KG1 (cell line): ENCODE measurements around the gene LRGUK.
"Not testable (repeated sequence)": the region's sequence is repeated elsewhere in the genome, so short reads cannot be mapped to it uniquely, and the experiment has no call there.

Source experiments
- DNase-seq: peaks from one replicate; lab custom pipeline; 2025; lab: John Stamatoyannopoulos, UW

Gene LRGUK

GRCh38 chr7:134186027-134186426 is 58.9 kb downstream of the LRGUK start:
- DNase-seq, result no peak

GRCh38 chr7:134186801-134187200 is 59.7 kb downstream of the LRGUK start:
- DNase-seq, result no peak

GRCh38 chr7:134187893-134188292 is 60.8 kb downstream of the LRGUK start:
- DNase-seq, result no peak

GRCh38 chr7:134188311-134188710 is 61.2 kb downstream of the LRGUK start:
- DNase-seq, result no peak

GRCh38 chr7:134189559-134189958 is 62.4 kb downstream of the LRGUK start:
- DNase-seq, result no peak

- no peak for DNase-seq
Observed at GRCh38 chr7:134191876-134192275, 64.7 kb downstream of the LRGUK start.

- no peak for DNase-seq
Observed at GRCh38 chr7:134193240-134193639, 66.1 kb downstream of the LRGUK start.

- DNase-seq, result no peak
Observed at GRCh38 chr7:134195252-134195651, 68.1 kb downstream of the LRGUK start.

GRCh38 chr7:134196439-134196838 is 69.3 kb downstream of the LRGUK start:
- no peak for DNase-seq

GRCh38 chr7:134197345-134197744 is 70.2 kb downstream of the LRGUK start:
- no peak for DNase-seq

- no peak for DNase-seq
Observed at GRCh38 chr7:134200970-134201369, 73.8 kb downstream of the LRGUK start.

- no peak for DNase-seq
Observed at GRCh38 chr7:134201569-134202261, 74.6 kb downstream of the LRGUK start.

GRCh38 chr7:134203186-134203889 is 76.2 kb downstream of the LRGUK start:
- DNase-seq, result no peak

- DNase-seq, result no peak
Observed at GRCh38 chr7:134209322-134210015, 82.3 kb downstream of the LRGUK start.

GRCh38 chr7:134210227-134210626 is 83.1 kb downstream of the LRGUK start:
- DNase-seq, result no peak

- no peak for DNase-seq
Observed at GRCh38 chr7:134210976-134211663, 84.0 kb downstream of the LRGUK start.

- no peak for DNase-seq
Observed at GRCh38 chr7:134211817-134212216, 84.7 kb downstream of the LRGUK start.

- DNase-seq, result no peak
Observed at GRCh38 chr7:134212576-134213546, 85.7 kb downstream of the LRGUK start.

- no peak for DNase-seq
Observed at GRCh38 chr7:134220236-134220635, 93.1 kb downstream of the LRGUK start.

- not testable (repeated sequence) for DNase-seq
Observed at GRCh38 chr7:134231296-134231695, 104.2 kb downstream of the LRGUK start.

GRCh38 chr7:134234216-134234615 is 107.1 kb downstream of the LRGUK start:
- DNase-seq, result no peak
